Activated CD4-positive, alpha-beta T cell treated with anti-CD3 and anti-CD28 coated beads, Interleukin-2, amount 10 ng/mL, durations not matched to agents 7 days and 5 days (primary cell): Measurements from ENCODE around the gene CXorf49. TPM values are rescaled to one million over a fixed set of nuclear protein-coding genes. Genes with fewer than 3 reads are reported as not detected.
"Not testable (repeated sequence)": the region's sequence is repeated elsewhere in the genome, so short reads cannot be mapped to it uniquely, and the experiment has no call there.

Experiments
- CTCF ChIA-PET: fragments of 350-600 bp; sonication (Branson Sonifier 250); formaldehyde crosslinking; loops from one replicate; lab custom pipeline; 2021; ENCODE audit warnings: antibody characterized with exemption; lab: Charles Lee
- POLR2A ChIA-PET: fragments of 350-600 bp; sonication (Branson Sonifier 250); formaldehyde crosslinking; loops from one replicate; lab custom pipeline; 2021; ENCODE audit warnings: antibody characterized with exemption; lab: Charles Lee
- DNase-seq: peaks from one replicate; pipeline ENCODE4 v3.0.0-alpha.2; 2020
- H3K27ac Mint-ChIP-seq: one replicate; pipeline ENCODE4 v1.8.0; 2021; ENCODE audit warnings: mild to moderate bottlenecking, moderate library complexity, mixed read lengths
- H3K27me3 Mint-ChIP-seq: one replicate; pipeline ENCODE4 v1.8.0; 2021; ENCODE audit warnings: mixed read lengths
- H3K36me3 Mint-ChIP-seq: one replicate; pipeline ENCODE4 v1.8.0; 2021; ENCODE audit warnings: low read depth, mixed read lengths
- H3K4me1 Mint-ChIP-seq: one replicate; pipeline ENCODE4 v1.8.0; 2021; ENCODE audit warnings: mixed read lengths
- H3K4me3 Mint-ChIP-seq: one replicate; pipeline ENCODE4 v1.8.0; 2021; ENCODE audit warnings: mild to moderate bottlenecking, moderate library complexity, mixed read lengths
- H3K9me3 Mint-ChIP-seq: one replicate; pipeline ENCODE4 v1.8.0; 2021; ENCODE audit warnings: mixed read lengths
- total RNA-seq, 2 experiments: library from RNA; stranded (reverse); gene quantifications; one replicate each; pipeline ENCODE4 v1.2.3, GENCODE V29; 2021

CXorf49 gene
- not detected for total RNA-seq

DNA sequence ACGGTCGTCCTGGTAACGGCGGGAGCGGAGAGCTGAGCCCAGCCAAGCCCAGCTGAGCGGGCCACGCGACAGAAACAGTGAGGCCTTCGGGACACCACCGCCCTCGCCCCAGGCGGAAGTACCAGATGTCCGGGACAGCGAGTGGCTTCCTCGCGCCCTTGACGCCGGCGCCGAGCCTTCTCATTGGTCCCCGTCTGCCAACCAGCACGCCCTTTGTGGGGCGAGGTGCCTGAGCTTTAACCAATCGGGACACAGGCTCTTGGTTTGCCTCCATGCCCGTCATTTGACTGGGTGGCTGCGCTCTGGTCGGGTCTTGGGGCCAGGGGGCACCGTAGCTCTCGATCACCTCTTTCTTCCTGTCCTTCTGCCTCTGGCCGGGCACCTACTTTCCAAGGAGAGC lies at the start of gene CXorf49:
CXorf49 (minus strand) TSS at position 101 of the 400 bp plus-strand sequence. CDS start 134 bp downstream, outside the sequence.
- H3K9me3 Mint-ChIP-seq, H3K4me3 Mint-ChIP-seq, DNase-seq, H3K4me1 Mint-ChIP-seq, CTCF ChIA-PET, H3K27ac Mint-ChIP-seq, POLR2A ChIA-PET, H3K36me3 Mint-ChIP-seq, H3K27me3 Mint-ChIP-seq: not testable (repeated sequence)

DNA sequence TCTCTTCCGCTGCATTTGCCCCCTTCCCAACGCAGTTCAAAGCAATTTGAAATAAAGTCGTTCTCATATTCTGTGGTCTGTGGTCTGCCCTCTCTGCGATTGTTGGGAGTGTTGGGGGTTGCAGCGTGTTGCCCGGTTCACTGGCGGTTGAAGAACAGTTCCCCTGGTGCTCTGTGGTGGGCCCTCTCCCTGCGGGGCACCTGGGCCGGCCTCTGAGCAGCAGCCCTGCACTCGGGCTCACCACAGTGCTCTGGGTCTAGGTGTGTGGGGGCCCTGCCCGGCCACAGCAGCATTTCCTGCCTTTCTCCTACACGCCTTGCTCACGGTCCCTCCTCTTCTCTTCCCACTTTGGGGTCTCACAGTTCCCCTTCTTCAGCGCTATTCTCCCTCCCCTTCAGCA lies 49.0 kb upstream of the CXorf49 start:
- H3K4me1 Mint-ChIP-seq, DNase-seq, H3K9me3 Mint-ChIP-seq, H3K27me3 Mint-ChIP-seq, CTCF ChIA-PET, POLR2A ChIA-PET, H3K36me3 Mint-ChIP-seq, H3K27ac Mint-ChIP-seq, H3K4me3 Mint-ChIP-seq: not testable (repeated sequence)

DNA sequence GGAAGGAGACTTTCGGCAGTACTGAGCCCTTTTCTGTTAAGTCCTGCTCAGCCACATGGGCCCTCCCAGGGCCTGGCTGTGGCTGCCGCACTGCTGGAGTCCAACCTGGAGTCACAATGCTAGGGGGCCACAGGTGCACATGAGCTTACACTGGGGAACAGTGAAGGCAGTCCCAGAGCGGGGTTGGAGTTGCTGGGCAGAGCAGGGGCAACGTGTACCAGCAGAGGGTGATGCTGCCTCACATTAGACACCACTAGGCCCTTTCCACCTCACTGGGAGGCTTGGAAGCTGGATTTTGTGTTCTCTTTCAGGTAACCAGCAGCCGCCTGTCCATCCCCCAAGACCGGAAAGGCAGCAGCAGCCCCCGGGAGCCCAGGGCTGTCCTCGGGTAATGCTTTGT lies 47.5 kb upstream of the CXorf49 start:
- H3K4me3 Mint-ChIP-seq, H3K4me1 Mint-ChIP-seq, H3K9me3 Mint-ChIP-seq, POLR2A ChIA-PET, H3K27ac Mint-ChIP-seq, CTCF ChIA-PET, H3K36me3 Mint-ChIP-seq, H3K27me3 Mint-ChIP-seq, DNase-seq: not testable (repeated sequence)

DNA sequence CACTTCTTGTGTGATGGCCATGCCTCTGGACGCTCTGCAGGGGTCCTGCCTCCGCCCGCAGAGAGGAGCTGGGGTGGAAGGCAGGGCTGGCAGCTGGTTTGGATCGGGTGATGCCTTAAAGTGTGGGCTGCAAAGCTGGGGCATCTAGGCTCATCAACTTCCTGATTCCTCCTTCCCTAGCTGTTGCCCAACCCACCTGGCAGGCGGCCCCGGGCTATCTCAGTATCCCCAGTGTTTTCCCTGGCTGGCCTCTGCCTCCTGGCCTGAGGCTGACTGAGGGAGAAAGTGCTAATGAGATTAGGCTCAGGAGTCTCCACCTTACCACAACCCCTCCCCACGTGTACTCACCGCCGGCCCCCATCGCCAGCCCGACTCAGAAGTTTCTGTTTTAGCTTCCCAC lies 46.7 kb upstream of the CXorf49 start:
- H3K4me3 Mint-ChIP-seq, H3K27ac Mint-ChIP-seq, CTCF ChIA-PET, POLR2A ChIA-PET, H3K9me3 Mint-ChIP-seq, H3K27me3 Mint-ChIP-seq, H3K4me1 Mint-ChIP-seq, DNase-seq, H3K36me3 Mint-ChIP-seq: not testable (repeated sequence)

DNA sequence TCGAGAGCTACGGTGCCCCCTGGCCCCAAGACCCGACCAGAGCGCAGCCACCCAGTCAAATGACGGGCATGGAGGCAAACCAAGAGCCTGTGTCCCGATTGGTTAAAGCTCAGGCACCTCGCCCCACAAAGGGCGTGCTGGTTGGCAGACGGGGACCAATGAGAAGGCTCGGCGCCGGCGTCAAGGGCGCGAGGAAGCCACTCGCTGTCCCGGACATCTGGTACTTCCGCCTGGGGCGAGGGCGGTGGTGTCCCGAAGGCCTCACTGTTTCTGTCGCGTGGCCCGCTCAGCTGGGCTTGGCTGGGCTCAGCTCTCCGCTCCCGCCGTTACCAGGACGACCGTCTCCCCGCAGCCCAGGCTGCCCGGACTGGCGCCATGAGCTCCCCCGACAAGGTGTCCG lies 45.0 kb upstream of the CXorf49 start, which contains the start of gene CXorf49B:
CXorf49B (plus strand) TSS at position 301 of the 400 bp plus-strand sequence; CDS start at position 376, 75 bp downstream.
- H3K27me3 Mint-ChIP-seq, H3K9me3 Mint-ChIP-seq, H3K27ac Mint-ChIP-seq: not testable (repeated sequence)

DNA sequence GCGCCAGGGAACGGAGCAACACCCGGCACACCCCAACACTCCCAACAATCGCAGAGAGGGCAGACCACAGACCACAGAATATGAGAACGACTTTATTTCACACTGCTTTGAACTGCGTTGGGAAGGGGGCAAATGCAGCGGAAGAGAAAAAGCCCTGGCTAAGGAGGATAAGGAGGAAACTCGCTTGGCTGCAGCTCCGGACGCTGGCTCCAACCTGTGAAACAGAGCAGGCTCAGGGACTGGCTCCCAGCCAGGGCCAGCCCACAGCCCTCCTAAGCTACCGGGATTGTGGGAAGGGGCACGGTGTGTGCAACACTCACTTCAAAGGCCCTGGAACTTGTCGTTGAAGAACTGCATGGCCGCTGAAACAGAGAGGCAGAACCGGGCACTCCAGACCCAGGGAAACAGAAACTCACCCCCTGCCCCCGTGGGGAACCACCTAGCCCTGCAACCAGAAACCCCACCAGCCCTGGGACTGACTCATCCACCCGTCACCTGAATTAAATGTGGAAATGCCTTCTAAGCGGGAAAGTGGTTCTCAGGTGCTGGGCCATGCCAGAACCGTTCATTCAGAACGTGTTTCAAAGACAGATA lies 42.7 kb upstream of the CXorf49 start:
- H3K27ac Mint-ChIP-seq, H3K9me3 Mint-ChIP-seq, CTCF ChIA-PET, H3K36me3 Mint-ChIP-seq, H3K4me3 Mint-ChIP-seq, POLR2A ChIA-PET, DNase-seq, H3K27me3 Mint-ChIP-seq, H3K4me1 Mint-ChIP-seq: not testable (repeated sequence)

More for the DNA sequence above, 45.0 kb upstream of the CXorf49 start, which contains the start of gene CXorf49B:
- H3K4me1 Mint-ChIP-seq, DNase-seq, POLR2A ChIA-PET, H3K4me3 Mint-ChIP-seq, CTCF ChIA-PET, H3K36me3 Mint-ChIP-seq: not testable (repeated sequence)

DNA sequence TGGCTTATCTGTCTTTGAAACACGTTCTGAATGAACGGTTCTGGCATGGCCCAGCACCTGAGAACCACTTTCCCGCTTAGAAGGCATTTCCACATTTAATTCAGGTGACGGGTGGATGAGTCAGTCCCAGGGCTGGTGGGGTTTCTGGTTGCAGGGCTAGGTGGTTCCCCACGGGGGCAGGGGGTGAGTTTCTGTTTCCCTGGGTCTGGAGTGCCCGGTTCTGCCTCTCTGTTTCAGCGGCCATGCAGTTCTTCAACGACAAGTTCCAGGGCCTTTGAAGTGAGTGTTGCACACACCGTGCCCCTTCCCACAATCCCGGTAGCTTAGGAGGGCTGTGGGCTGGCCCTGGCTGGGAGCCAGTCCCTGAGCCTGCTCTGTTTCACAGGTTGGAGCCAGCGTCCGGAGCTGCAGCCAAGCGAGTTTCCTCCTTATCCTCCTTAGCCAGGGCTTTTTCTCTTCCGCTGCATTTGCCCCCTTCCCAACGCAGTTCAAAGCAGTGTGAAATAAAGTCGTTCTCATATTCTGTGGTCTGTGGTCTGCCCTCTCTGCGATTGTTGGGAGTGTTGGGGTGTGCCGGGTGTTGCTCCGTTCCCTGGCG lies 2.3 kb upstream of the CXorf49 start:
- H3K4me1 Mint-ChIP-seq, H3K36me3 Mint-ChIP-seq: not testable (repeated sequence)

DNA sequence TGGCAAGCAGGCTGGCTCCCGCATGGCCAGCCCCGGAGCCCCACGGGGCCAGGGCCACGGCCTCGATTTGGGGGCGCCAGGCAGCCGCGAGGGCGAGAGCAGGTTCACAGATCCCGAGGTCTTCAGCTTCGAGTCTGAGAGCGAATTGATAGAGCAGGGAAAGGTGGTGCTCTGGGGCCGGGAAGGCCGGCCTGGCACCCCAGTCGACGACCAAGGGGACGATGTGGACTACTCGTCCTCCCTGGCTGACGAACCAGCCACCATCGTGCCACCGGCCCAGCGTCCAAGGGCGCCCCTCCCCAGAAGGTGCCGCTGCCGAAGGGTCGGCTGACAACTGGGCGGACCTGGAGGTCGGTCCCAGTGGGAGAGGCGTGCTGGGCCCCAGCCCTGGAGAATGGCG lies 1.1 kb upstream of the CXorf49 start:
- H3K4me3 Mint-ChIP-seq, DNase-seq, H3K9me3 Mint-ChIP-seq, H3K27ac Mint-ChIP-seq, H3K27me3 Mint-ChIP-seq, H3K4me1 Mint-ChIP-seq, H3K36me3 Mint-ChIP-seq, POLR2A ChIA-PET, CTCF ChIA-PET: not testable (repeated sequence)

More for the DNA sequence above, 2.3 kb upstream of the CXorf49 start:
- H3K27ac Mint-ChIP-seq, CTCF ChIA-PET, H3K27me3 Mint-ChIP-seq, DNase-seq, POLR2A ChIA-PET, H3K4me3 Mint-ChIP-seq, H3K9me3 Mint-ChIP-seq: not testable (repeated sequence)

DNA sequence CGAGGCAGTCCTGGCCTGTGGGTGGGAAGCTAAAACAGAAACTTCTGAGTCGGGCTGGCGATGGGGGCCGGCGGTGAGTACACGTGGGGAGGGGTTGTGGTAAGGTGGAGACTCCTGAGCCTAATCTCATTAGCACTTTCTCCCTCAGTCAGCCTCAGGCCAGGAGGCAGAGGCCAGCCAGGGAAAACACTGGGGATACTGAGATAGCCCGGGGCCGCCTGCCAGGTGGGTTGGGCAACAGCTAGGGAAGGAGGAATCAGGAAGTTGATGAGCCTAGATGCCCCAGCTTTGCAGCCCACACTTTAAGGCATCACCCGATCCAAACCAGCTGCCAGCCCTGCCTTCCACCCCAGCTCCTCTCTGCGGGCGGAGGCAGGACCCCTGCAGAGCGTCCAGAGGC lies 1.8 kb downstream of the CXorf49 start:
- H3K36me3 Mint-ChIP-seq, H3K4me1 Mint-ChIP-seq, DNase-seq, H3K9me3 Mint-ChIP-seq, H3K27me3 Mint-ChIP-seq, CTCF ChIA-PET, H3K4me3 Mint-ChIP-seq, POLR2A ChIA-PET, H3K27ac Mint-ChIP-seq: not testable (repeated sequence)

DNA sequence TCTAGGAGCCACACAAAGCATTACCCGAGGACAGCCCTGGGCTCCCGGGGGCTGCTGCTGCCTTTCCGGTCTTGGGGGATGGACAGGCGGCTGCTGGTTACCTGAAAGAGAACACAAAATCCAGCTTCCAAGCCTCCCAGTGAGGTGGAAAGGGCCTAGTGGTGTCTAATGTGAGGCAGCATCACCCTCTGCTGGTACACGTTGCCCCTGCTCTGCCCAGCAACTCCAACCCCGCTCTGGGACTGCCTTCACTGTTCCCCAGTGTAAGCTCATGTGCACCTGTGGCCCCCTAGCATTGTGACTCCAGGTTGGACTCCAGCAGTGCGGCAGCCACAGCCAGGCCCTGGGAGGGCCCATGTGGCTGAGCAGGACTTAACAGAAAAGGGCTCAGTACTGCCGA lies 2.5 kb downstream of the CXorf49 start:
- H3K4me1 Mint-ChIP-seq, H3K27ac Mint-ChIP-seq, H3K4me3 Mint-ChIP-seq, H3K36me3 Mint-ChIP-seq, CTCF ChIA-PET, H3K9me3 Mint-ChIP-seq, DNase-seq, POLR2A ChIA-PET, H3K27me3 Mint-ChIP-seq: not testable (repeated sequence)

DNA sequence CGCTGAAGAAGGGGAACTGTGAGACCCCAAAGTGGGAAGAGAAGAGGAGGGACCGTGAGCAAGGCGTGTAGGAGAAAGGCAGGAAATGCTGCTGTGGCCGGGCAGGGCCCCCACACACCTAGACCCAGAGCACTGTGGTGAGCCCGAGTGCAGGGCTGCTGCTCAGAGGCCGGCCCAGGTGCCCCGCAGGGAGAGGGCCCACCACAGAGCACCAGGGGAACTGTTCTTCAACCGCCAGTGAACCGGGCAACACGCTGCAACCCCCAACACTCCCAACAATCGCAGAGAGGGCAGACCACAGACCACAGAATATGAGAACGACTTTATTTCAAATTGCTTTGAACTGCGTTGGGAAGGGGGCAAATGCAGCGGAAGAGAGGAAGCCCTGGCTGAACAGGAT lies 4.0 kb downstream of the CXorf49 start:
- DNase-seq, H3K27ac Mint-ChIP-seq, H3K4me1 Mint-ChIP-seq, H3K9me3 Mint-ChIP-seq, H3K36me3 Mint-ChIP-seq, H3K27me3 Mint-ChIP-seq, H3K4me3 Mint-ChIP-seq, POLR2A ChIA-PET, CTCF ChIA-PET: not testable (repeated sequence)

DNA sequence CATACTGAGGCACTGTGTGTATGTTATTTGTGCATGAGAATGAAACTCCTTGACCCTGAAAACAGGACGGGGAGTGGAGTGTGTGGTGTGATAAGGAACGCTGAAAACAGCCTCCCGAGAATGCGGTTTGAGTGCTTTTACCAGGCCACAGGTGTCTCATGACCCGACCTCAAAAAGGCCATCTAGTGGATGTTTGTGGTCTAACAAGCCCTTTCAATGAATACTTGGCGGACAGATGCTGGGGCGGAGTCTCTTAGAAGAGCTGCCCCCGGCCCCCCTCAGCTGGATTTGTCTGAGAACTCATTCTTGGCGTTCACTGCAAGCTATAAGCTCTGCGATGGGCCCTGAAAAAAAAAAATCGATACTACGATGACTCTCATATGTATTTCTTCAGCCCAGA lies 15.2 kb downstream of the CXorf49 start:
- H3K4me3 Mint-ChIP-seq, H3K36me3 Mint-ChIP-seq, DNase-seq, H3K27me3 Mint-ChIP-seq, H3K4me1 Mint-ChIP-seq, CTCF ChIA-PET, H3K27ac Mint-ChIP-seq, POLR2A ChIA-PET, H3K9me3 Mint-ChIP-seq: not testable (repeated sequence)

DNA sequence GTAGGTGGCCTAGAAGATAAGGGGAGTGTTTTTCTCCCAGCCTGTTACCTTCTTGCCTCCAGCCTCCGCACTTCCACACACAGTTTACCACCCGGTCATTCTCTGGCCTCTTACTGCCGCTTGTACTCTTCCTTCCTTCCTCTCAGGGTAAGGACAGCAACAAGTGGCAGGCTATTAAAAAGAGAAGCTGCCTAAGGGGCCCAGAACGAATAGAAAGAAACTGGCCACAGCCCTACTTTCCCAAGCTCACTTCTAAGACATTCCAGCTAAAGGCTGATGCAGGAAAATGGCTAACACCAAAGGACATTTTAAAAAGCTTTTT lies 19.1 kb downstream of the CXorf49 start:
- CTCF ChIA-PET, POLR2A ChIA-PET, H3K27ac Mint-ChIP-seq, H3K36me3 Mint-ChIP-seq, DNase-seq, H3K9me3 Mint-ChIP-seq, H3K4me3 Mint-ChIP-seq, H3K4me1 Mint-ChIP-seq, H3K27me3 Mint-ChIP-seq: not testable (repeated sequence)
